ENCODE data around the gene CHST2. TPM values are rescaled to one million over a fixed set of nuclear protein-coding genes. Genes with fewer than 3 reads are reported as not detected.

CHST2 gene
- total RNA-seq, 1 experiment from 2014 or later: 17.3 TPM

DNA sequence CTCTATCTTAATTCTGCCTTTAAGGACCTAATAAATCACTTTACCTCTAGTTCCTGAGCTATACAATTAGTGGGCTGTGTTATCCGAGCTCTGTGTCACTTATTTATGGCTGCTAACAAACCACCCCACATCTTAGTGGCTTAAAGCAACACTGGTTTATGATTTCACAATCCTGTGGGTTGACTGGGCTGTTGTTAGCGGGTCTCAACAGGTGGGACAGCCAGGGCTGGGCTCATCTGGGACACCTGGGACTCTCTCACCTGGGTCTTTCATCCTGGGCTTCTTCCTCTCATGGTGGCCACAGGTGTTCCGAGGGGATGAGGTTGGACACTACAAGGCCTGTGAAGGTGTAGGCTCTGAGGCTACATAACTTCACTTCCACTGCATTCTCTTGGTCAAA is 35.8 kb upstream of the CHST2 start (continued):
- TF ChIP-seq PRRX2 (CRISPR knock-in tag; IDR thresholded peaks at IDR 0.05) (no peak), ATF1 (CRISPR knock-in tag; IDR thresholded peaks at IDR 0.05) (no peak), ZNF425 (CRISPR knock-in tag; conservative IDR thresholded peaks at IDR 0.05) (no peak), ESRRA (CRISPR knock-in tag; IDR thresholded peaks at IDR 0.05; ENCODE audit: borderline replicate concordance) (no peak), EMX1 (CRISPR knock-in tag; IDR thresholded peaks at IDR 0.05) (no peak), NFATC4 (CRISPR knock-in tag; IDR thresholded peaks at IDR 0.05) (no peak)
- TF ChIP-seq, protein P1, sequence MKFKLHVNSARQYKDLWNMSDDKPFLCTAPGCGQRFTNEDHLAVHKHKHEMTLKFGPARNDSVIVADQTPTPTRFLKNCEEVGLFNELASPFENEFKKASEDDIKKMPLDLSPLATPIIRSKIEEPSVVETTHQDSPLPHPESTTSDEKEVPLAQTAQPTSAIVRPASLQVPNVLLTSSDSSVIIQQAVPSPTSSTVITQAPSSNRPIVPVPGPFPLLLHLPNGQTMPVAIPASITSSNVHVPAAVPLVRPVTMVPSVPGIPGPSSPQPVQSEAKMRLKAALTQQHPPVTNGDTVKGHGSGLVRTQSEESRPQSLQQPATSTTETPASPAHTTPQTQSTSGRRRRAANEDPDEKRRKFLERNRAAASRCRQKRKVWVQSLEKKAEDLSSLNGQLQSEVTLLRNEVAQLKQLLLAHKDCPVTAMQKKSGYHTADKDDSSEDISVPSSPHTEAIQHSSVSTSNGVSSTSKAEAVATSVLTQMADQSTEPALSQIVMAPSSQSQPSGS (CRISPR knock-in tag; IDR thresholded peaks at IDR 0.05; ENCODE audit: borderline replicate concordance, low read depth): no peak

GRCh38 chr3:143084856-143085731 is 34.5 kb upstream of the CHST2 start:
- no peak overlapping the region for H3K4me3 Mint-ChIP-seq
- DNase-seq (ENCODE audit: low spot score): no peak
- POLR2A ChIA-PET: no interaction called here

More at GRCh38 chr3:143084856-143085731, 34.5 kb upstream of the CHST2 start:
- Mint-ChIP-seq H3K9me3 (peaks cover 19% of the 10 kb centered on the region), H3K27me3 (ENCODE audit: low read depth) (peaks cover 2% of the 10 kb centered on the region; the same call in 1 of the 2 replicates), H3K36me3 (peaks cover 20% of the 10 kb centered on the region), H3K4me1 (peaks cover 5% of the 10 kb centered on the region), H3K27ac (no peak overlapping the region)
- ATAC-seq: no peak
- TF ChIP-seq FOXP1 (CRISPR knock-in tag; IDR thresholded peaks at IDR 0.05; ENCODE audit: borderline replicate concordance): no peak
- no peak for TF ChIP-seq ZNF425 (CRISPR knock-in tag; conservative IDR thresholded peaks at IDR 0.05)
- no peak for TF ChIP-seq JUN (CRISPR knock-in tag; IDR thresholded peaks at IDR 0.05)
- TF ChIP-seq, protein P2, sequence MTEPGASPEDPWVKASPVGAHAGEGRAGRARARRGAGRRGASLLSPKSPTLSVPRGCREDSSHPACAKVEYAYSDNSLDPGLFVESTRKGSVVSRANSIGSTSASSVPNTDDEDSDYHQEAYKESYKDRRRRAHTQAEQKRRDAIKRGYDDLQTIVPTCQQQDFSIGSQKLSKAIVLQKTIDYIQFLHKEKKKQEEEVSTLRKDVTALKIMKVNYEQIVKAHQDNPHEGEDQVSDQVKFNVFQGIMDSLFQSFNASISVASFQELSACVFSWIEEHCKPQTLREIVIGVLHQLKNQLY (CRISPR knock-in tag; IDR thresholded peaks at IDR 0.05): no peak
- TF ChIP-seq, protein P3, sequence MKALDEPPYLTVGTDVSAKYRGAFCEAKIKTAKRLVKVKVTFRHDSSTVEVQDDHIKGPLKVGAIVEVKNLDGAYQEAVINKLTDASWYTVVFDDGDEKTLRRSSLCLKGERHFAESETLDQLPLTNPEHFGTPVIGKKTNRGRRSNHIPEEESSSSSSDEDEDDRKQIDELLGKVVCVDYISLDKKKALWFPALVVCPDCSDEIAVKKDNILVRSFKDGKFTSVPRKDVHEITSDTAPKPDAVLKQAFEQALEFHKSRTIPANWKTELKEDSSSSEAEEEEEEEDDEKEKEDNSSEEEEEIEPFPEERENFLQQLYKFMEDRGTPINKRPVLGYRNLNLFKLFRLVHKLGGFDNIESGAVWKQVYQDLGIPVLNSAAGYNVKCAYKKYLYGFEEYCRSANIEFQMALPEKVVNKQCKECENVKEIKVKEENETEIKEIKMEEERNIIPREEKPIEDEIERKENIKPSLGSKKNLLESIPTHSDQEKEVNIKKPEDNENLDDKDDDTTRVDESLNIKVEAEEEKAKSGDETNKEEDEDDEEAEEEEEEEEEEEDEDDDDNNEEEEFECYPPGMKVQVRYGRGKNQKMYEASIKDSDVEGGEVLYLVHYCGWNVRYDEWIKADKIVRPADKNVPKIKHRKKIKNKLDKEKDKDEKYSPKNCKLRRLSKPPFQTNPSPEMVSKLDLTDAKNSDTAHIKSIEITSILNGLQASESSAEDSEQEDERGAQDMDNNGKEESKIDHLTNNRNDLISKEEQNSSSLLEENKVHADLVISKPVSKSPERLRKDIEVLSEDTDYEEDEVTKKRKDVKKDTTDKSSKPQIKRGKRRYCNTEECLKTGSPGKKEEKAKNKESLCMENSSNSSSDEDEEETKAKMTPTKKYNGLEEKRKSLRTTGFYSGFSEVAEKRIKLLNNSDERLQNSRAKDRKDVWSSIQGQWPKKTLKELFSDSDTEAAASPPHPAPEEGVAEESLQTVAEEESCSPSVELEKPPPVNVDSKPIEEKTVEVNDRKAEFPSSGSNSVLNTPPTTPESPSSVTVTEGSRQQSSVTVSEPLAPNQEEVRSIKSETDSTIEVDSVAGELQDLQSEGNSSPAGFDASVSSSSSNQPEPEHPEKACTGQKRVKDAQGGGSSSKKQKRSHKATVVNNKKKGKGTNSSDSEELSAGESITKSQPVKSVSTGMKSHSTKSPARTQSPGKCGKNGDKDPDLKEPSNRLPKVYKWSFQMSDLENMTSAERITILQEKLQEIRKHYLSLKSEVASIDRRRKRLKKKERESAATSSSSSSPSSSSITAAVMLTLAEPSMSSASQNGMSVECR (CRISPR knock-in tag; IDR thresholded peaks at IDR 0.05; ENCODE audit: borderline replicate concordance): no peak
- no peak for TF ChIP-seq MYBL2 (CRISPR knock-in tag; IDR thresholded peaks at IDR 0.05)
- no peak for TF ChIP-seq AFF4 (CRISPR knock-in tag; IDR thresholded peaks at IDR 0.05; ENCODE audit: borderline replicate concordance)
- no peak for TF ChIP-seq SMAD3 (CRISPR knock-in tag; IDR thresholded peaks at IDR 0.05; ENCODE audit: borderline replicate concordance)
- TF ChIP-seq PRRX2 (CRISPR knock-in tag; IDR thresholded peaks at IDR 0.05): no peak
- TF ChIP-seq TEAD4 (CRISPR knock-in tag; IDR thresholded peaks at IDR 0.05): no peak
- TF ChIP-seq SMAD4 (CRISPR knock-in tag; IDR thresholded peaks at IDR 0.05): no peak
- TF ChIP-seq NR1H2 (CRISPR knock-in tag; IDR thresholded peaks at IDR 0.05): no peak
- TF ChIP-seq ZNF121 (CRISPR knock-in tag; IDR thresholded peaks at IDR 0.05): no peak
- CTCF ChIA-PET: no interaction called here

Data from WTC11 (cell line).